Stomach (tissue), 9 donors: Measurements from ENCODE around the gene ZMPSTE24. TPM values are rescaled to one million over a fixed set of nuclear protein-coding genes. Genes with fewer than 3 reads are reported as not detected.
"Not testable (repeated sequence)": the region's sequence is repeated elsewhere in the genome, so short reads cannot be mapped to it uniquely, and the experiment has no call there.

Experiments
- DNase-seq, 2 donors: peaks; one replicate each; pipeline versions ENCODE4 v3.0.0 to v3.0.0-alpha.2; 2013 to 2019
- H3K27ac ChIP-seq, 5 donors: fragments of 200-600 bp in 4 of 5; sonication (generic) in 4 of 5; one replicate each; pipeline ENCODE4 v1.5.1; 2013 to 2019; ENCODE audit warnings: mild to moderate bottlenecking in 1 of 5, moderate library complexity in 1 of 5
- H3K27me3 ChIP-seq, 3 donors: fragments of 200-600 bp; sonication (generic); one replicate each; pipeline ENCODE4 v1.5.1; 2017 to 2019; ENCODE audit warnings: mixed run types in 1 of 3
- H3K36me3 ChIP-seq, 4 donors: fragments of 200-600 bp; sonication (generic); 1 replicate in 3 of 4; 2 replicates in 1 of 4; pipeline ENCODE4 v1.5.1; 2016 to 2019
- H3K4me1 ChIP-seq, 4 donors: fragments of 200-600 bp; sonication (generic); one replicate each; pipeline ENCODE4 v1.5.1; 2016 to 2019
- H3K4me3 ChIP-seq, 4 donors: fragments of 200-600 bp; sonication (generic) in 3 of 4; one replicate each; pipeline ENCODE4 v1.5.1; 2016 to 2019; ENCODE audit warnings: mild to moderate bottlenecking in 1 of 4
- H3K9me3 ChIP-seq, 4 donors: fragments of 200-600 bp; sonication (generic); one replicate each; pipeline ENCODE4 v1.5.1; 2016 to 2019
- CTCF ChIP-seq, 7 experiments: fragments of 450-650 bp in 4 of 7; fragments of 200-600 bp in 3 of 7; sonication (generic) in 3 of 7; IDR thresholded peaks; one replicate each; pipeline ENCODE4 v1.5.1; 2016 to 2019; ENCODE audit warnings: antibody characterized with exemption in 7 of 7, control low read depth in 2 of 7, mild to moderate bottlenecking in 1 of 7
- EP300 ChIP-seq: sonication (generic); formaldehyde crosslinking; IDR thresholded peaks from one replicate; pipeline ENCODE4 v1.6.1; 2017; ENCODE audit warnings: antibody characterized with exemption
- POLR2A ChIP-seq, 4 donors: fragments of 450-650 bp; IDR thresholded peaks; one replicate each; pipeline ENCODE4 v1.6.1; 2016; ENCODE audit warnings: antibody characterized with exemption in 4 of 4, control low read depth in 2 of 4, mild to moderate bottlenecking in 1 of 4, moderate library complexity in 1 of 4
- POLR2AphosphoS5 ChIP-seq, 3 donors: sonication (generic); formaldehyde crosslinking; IDR thresholded peaks; one replicate each; pipeline ENCODE4 v1.6.1; 2016; ENCODE audit warnings: antibody characterized with exemption in 3 of 3
- WGBS, 5 donors: extraction: QIAGEN DNeasy Blood & Tissue Kit in 3 of 5; methylation state at CpG; one replicate each; pipeline versions ENCODE4 v1.1.5 to v1.1.7; 2013 to 2018; 5-methylcytosine and 5-hydroxymethylcytosine counted together
- intact Hi-C: fragments of 100-400 bp; cut with DNase I; formaldehyde crosslinking; loops from one replicate; pipeline ENCODE4 v1.15.1; 2023; ENCODE audit warnings: low total_unique reads
- polyA plus RNA-seq, 3 donors: library from polyadenylated mRNA; stranded (reverse); fragments of 200-250 nt; gene quantifications; one replicate each; pipeline ENCODE4 v1.2.3, GENCODE V29; 2013
- total RNA-seq, 5 donors: library from RNA; depleted of rRNA; stranded (reverse); fragments of >200 nt; gene quantifications; one replicate each; pipeline versions ENCODE4 v1.1.0 to v1.2.3, GENCODE V29; 2014 to 2016
- donor health status: healthy with polysubstance abuse.
- donor health status: Bipolar disorder and iron deficiency.
- donor health status: healthy.

ZMPSTE24 gene
- total and polyA plus RNA-seq, 8 donors: 7.8 to 67.7 (median 16.8) TPM

DNA sequence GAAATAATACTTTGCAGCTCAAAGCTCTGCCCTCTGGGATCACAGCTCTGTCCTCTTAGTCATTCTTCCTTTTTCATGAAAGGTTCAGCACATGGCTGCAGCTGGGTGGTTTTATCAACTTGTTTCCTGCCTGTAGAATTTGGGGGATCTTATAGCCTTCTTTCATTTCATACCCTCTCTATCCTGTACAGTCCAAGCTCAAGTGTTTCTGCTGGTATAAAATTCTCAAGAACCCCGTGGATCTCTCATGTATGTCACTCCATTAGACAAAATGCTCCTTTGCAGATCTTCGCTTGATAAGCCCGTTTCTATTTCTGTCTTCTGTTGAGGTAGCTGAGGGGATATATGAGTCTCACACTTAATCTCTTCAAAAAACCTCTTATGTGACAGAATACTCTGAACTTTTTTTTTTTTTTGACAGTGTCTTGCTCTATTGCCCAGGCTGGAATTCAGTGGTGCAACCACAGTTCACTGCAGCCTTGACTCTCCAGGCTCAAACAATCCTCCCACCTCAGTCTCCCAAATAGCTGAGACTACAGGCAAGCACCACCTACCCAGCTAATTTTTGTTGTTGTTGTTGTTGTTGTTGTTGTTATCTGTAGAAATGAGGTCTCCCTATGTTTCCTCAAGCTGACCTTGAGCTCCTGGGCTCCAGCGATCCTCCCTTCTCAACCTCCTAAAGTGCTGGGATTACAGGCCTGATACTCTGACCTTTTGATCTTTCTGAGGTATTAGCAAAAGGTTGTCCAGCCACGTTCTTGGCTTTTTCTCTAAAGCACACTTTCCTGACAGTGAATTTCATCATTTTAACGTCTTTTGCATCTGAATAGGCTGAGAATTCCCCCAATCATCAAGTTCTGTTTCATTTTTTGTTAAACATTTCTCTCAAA lies 83.7 kb downstream of the ZMPSTE24 start:
- Histone ChIP-seq H3K4me3 (no peak overlapping the region), H3K27me3 (no peaks in the 10 kb centered on the region), H3K4me1 (peaks cover 0 to 22% (median 7%) of the 10 kb centered on the region in 4 donors), H3K27ac (peak overlapping the region in 2 of 5 donors; percentile 27 to 32), H3K36me3 (no peaks in the 10 kb centered on the region), H3K9me3 (no peaks in the 10 kb centered on the region)
- DNase-seq: no peak
- TF ChIP-seq POLR2A (IDR thresholded peaks at IDR 0.05) (no peak), EP300 (no peak), CTCF (IDR thresholded peaks at IDR 0.05) (no peak), POLR2AphosphoS5 (IDR thresholded peaks at IDR 0.05) (no peak)
- WGBS, 5 donors: 61 to 74% (median 70%) methylated on average over 6 of the region's 6 CpGs
- intact Hi-C loops: no loop called here

DNA sequence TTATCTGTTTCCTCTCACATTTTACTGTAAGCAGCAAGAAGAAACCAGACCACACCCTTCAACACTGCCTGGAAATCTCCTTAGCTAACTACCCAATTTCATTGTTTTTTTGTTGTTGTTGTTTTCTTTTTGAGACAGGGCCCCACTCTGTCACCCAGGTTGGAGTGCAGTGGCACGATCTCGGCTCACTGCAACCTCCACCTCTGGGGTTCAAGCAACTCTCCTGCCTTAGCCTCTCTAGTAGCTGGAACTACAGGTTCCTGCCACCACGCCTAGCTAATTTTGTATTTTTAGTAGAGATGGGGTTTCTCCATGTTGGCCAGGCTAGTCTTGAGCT lies 84.3 kb downstream of the ZMPSTE24 start:
- Histone ChIP-seq H3K27ac (peak overlapping the region in 2 of 5 donors; percentile 27 to 32), H3K4me1 (peaks cover 0 to 22% (median 7%) of the 10 kb centered on the region in 4 donors)
- H3K9me3 ChIP-seq, DNase-seq, intact Hi-C loops, H3K36me3 ChIP-seq, H3K27me3 ChIP-seq, H3K4me3 ChIP-seq: not testable (repeated sequence)
- 76 to 94% (median 90%) methylated on average over 3 of the region's 3 CpGs for whole genome bisulfite sequencing, 5 donors

Other genes with a start within 250 kb of the ZMPSTE24 start
- 100 to 1,000 TPM in 4 of 5 donors, 10 to 100 TPM in 1; 99.1 to 252 (median 145) TPM for gene CAP1, start 217.5 kb upstream of the ZMPSTE24 start, total RNA-seq
- gene CAP1, start 217.5 kb upstream of the ZMPSTE24 start, polyA plus RNA-seq: 100 to 1,000 TPM in 2 of 3 donors, 10 to 100 TPM in 1; 95.5 to 185 (median 162) TPM
- 10 to 100 TPM in 4 of 5 donors, 1 to 10 TPM in 1; 3.5 to 79.9 (median 39.6) TPM for gene PPT1, start 161.0 kb upstream of the ZMPSTE24 start, total RNA-seq
- 10 to 100 TPM; 19.7 to 34.6 (median 32.1) TPM for gene PPT1, start 161.0 kb upstream of the ZMPSTE24 start, polyA plus RNA-seq
- gene RLF, start 96.8 kb upstream of the ZMPSTE24 start, total RNA-seq: 10 to 100 TPM; 12.3 to 38.7 (median 20.1) TPM
- gene RLF, start 96.8 kb upstream of the ZMPSTE24 start, polyA plus RNA-seq: 1 to 10 TPM; 3.1 to 4.1 (median 3.8) TPM
- not detected for gene TMCO2, start 10.3 kb upstream of the ZMPSTE24 start, total RNA-seq
- gene TMCO2, start 10.3 kb upstream of the ZMPSTE24 start, polyA plus RNA-seq: not detected
- 10 to 100 TPM in 4 of 5 donors, 1 to 10 TPM in 1; 7.2 to 79.0 (median 30.3) TPM for gene COL9A2, start 59.0 kb downstream of the ZMPSTE24 start, total RNA-seq
- gene COL9A2, start 59.0 kb downstream of the ZMPSTE24 start, polyA plus RNA-seq: 10 to 100 TPM in 1 of 3 donors, 1 to 10 TPM in 2; 5.7 to 19.1 (median 7.5) TPM
- gene SMAP2, start 115.5 kb downstream of the ZMPSTE24 start, total RNA-seq: 10 to 100 TPM; 21.6 to 58.0 (median 35.9) TPM
- 10 to 100 TPM; 22.4 to 50.4 (median 27.8) TPM for gene SMAP2, start 115.5 kb downstream of the ZMPSTE24 start, polyA plus RNA-seq
- 1 to 10 TPM in 1 of 5 donors, under 1 TPM in 1, not detected in 3; 0.45 to 2.0 TPM for gene ZFP69B, start 192.2 kb downstream of the ZMPSTE24 start, total RNA-seq
- gene ZFP69B, start 192.2 kb downstream of the ZMPSTE24 start, polyA plus RNA-seq: under 1 TPM; 0.35 to 0.92 (median 0.81) TPM
- gene ZFP69, start 219.1 kb downstream of the ZMPSTE24 start, total RNA-seq: 10 to 100 TPM in 1 of 5 donors, 1 to 10 TPM in 4; 1.3 to 34.4 (median 3.1) TPM
- 1 to 10 TPM; 1.2 to 2.6 (median 2.3) TPM for gene ZFP69, start 219.1 kb downstream of the ZMPSTE24 start, polyA plus RNA-seq